ENCODE results near the gene INSIG1.

The INSIG1 gene

DNA sequence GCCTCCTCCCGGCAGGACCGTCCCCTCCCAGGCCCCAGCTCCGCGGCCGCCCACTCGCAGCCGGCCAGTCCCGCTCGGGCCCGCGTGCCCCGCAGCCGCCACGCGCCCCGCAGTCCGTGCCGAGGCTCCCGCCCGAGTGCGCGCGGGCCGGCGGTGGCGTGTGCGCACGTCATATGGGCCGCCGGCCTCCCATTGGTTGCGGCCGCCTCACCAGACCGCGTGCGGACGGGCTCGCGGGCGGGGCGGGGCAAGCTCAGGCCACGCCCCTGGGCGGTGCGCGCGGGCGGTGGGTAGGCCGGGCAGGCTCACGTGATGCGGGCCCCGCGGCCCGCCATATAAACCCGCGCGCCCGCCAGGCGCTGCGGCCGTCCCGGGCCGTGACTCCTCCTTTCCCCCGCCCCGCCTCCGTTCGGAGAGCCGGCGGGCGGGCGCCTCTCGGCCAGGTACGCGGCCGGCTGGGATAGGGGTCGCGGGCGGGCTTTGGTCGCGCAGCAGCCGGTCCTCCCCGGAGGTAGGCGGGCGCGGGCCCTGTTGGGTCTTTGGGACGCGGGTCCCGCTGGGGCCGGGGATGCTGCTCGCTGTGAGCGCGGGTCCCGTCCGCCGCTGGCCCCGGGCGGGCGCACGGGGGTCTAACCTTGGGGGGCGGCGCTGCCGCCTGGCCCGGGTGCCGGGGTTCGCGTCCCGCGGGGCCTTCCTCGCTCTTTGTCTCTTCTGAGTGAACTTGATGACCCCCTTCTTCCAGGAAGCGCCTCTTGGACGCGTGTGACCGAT lies at the start of gene INSIG1:
INSIG1 (plus strand) TSS at position 362 of the 771 bp plus-strand sequence; CDS start at position 770, 408 bp downstream.
- DNase-seq (ENCODE audit: low read depth): peak; percentile 91

- DNase-seq (ENCODE audit: low read depth): no peak
Measured at GRCh38 chr7:155248366-155248756, 49.3 kb upstream of the INSIG1 start.

- no peak for DNase-seq (ENCODE audit: low read depth)
Measured at GRCh38 chr7:155251831-155252230, 45.8 kb upstream of the INSIG1 start.

DNA sequence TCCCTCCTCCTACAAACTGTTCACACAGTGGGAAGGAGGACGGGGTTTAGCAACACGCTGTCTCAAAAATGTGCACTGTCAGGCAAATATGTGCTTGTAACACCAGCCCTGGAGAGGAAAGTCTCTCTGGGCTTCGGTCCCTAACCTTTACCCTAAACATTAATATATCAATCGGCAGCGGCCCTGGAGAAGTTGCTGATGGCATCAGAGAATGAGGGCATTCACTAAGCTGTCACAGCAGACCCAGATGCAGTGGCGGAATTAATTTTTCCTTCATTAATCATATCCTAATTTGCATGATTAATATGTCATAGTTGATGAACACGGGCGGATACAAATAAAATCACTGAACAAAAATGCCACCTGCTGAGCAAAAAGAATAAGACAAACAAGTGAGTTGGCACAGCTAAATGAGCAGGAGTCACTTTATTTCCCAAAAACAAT lies 45.2 kb upstream of the INSIG1 start:
- no peak for DNase-seq (ENCODE audit: low read depth)

- DNase-seq (ENCODE audit: low read depth): no peak
Measured at GRCh38 chr7:155252892-155253501, 44.7 kb upstream of the INSIG1 start.

- DNase-seq (ENCODE audit: low read depth): no peak
Measured at GRCh38 chr7:155254018-155254417, 43.7 kb upstream of the INSIG1 start.

DNA sequence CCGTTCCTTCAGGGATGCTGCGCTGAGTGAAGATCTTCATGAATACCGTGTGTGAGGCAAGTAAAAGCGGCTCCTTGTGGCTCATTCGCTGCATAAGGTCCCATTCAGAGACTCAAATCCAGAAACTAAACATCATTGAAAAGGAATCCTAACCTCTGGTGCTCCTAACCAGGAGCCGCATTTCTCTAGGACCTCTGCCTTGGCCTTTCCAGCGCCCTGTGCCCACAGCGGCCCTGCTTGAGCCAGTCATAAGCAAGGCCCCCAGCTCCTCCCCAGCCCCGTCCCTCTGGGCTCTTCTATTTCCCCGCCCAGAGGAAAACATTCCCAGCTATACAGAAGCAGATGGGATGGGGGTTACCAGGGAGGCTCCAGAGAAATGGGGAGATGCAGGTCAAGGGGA lies 42.6 kb upstream of the INSIG1 start:
- DNase-seq (ENCODE audit: low read depth): no peak

GRCh38 chr7:155255621-155256020 lies 42.1 kb upstream of the INSIG1 start:
- DNase-seq (ENCODE audit: low read depth): no peak

DNA sequence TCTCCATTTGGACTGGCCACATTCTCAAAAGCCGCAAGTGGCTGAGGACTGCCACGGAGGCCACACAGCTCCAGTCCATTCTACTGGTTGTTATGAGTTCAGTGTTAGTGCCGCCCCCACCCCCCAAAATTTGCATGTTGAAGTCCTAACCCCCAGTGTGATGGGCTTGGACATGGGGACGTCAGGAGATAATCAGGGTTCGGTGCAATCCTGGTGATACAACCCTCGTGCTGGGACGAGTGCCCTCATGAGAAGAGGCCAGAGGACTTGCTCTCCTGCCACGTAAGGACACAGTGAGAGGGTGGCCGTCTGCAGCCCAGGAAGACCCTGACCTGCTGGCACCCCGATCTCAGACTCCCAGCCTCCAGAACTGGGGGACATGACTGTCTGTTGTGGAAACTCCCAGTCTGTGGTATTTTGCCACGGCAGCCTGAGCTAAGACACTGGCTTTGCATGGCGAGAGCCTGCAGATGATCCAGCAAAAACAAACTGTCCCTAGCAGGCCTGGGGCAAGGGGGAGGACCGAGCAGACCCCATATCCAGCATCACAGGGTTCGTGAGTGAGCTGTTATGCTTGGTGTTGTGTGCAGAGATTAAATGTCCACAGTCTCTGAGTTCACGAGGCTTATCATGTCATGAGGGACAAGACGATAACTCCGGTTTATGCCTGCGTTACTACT lies 41.5 kb upstream of the INSIG1 start:
- no peak for DNase-seq (ENCODE audit: low read depth)

- no peak for DNase-seq (ENCODE audit: low read depth)
Measured at GRCh38 chr7:155256761-155257481, 40.8 kb upstream of the INSIG1 start.

DNA sequence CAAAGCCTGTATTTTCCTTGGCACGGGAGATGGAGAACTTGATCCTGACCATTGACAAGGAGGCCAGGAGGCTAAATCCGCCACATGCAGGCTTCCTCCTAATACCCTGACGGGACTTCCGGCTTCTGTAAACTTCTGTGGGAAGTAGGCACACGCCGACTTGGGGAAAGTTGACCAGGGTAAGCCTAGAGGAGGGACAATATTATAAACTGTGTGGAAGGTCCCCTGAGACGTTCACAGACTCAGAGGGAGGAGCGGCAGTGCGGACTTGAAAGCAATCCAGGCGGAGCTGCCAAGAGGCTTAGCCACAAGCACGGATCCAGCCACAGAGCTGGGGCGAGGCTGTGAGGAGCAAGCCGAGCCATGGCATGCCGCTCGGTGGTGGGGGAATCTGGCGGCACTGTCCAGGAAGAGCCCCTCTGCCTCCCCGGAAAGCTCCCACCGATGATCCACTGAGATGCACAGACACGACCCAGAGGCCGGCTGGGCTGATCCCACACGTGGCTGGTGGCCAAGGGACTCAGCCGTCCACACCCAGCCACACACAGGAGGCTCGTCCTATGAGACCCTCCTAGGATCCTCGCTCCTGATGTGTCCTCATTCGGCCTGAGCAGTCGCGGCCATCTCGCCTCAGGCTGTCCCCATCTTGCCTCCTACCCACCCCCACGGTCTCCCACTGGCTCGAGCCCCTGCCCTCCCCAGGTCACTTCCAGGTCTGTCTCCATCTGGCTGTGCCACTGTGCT lies 40.0 kb upstream of the INSIG1 start:
- DNase-seq (ENCODE audit: low read depth): no peak

- DNase-seq (ENCODE audit: low read depth): no peak
Measured at GRCh38 chr7:155258226-155258560, 39.5 kb upstream of the INSIG1 start.

- DNase-seq (ENCODE audit: low read depth): no peak
Measured at GRCh38 chr7:155259866-155260497, 37.7 kb upstream of the INSIG1 start.

DNA sequence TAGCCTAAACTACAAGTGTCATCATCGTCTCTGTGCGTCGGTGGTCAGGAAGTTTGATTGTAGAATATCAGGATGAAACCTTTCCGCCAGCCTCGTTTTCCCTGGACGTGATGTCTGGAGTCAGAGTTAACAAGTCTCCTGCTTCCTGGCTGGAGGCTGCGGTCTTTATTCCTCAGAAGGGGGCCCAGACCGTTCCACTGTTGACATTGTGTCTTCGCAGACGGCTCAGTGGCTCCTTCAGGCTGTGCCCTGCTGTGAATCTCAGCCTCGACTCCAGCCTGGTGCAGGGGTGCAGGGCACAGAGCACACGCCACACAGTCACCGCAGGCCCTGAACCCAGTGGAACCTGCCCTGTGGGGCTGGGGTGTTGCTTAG lies 37.2 kb upstream of the INSIG1 start:
- no peak for DNase-seq (ENCODE audit: low read depth)

- no peak for DNase-seq (ENCODE audit: low read depth)
Measured at GRCh38 chr7:155261031-155261985, 36.4 kb upstream of the INSIG1 start.

DNA sequence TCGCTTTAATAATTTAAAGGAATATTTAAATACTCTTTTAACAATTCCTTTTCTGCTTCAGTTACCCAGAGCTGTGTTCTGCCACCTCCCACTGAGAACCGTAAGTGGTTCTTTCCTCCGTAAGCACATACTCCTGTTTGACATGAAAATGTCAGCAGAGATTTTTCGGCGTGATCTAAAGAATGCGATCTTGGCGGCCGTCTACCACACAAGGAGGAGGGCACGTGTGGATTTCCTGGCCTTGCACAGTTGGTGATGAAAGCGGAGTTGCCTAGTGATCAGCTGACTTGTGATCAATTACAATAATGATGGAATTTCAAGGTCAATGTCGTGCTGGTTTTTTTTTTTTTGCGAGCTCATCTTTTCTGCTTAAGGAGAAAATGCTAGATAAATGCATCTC lies 35.6 kb upstream of the INSIG1 start:
- no peak for DNase-seq (ENCODE audit: low read depth)

- DNase-seq (ENCODE audit: low read depth): no peak
Measured at GRCh38 chr7:155263051-155263450, 34.6 kb upstream of the INSIG1 start.

DNA sequence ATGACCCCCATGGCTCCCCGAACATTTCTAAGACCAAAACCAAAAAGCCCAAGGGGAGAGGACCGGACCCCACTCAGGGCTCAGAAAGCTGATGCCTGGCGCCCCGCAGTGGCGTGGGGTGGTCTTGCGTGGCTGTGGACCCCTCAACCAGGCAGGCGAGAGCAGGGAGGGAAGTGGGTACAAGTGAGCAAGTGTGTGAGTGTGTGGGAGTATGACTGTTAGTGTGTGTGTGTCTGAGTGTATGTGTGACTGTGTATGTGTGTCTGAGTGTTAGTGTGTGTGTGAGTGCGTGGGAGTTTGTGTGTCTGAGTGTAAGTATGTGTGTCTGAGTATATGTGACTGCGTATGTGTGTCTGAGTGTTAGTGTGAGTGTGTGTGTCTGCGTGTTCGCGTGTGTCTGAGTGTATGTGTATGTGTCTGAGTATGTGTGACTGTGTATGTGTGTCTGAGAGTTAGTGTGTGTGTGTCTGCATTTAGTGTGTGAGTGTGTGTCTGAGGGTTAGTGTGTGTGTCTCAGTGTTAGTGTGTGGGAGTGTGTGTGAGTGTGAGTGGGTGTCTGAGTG lies 34.0 kb upstream of the INSIG1 start:
- no peak for DNase-seq (ENCODE audit: low read depth)

GRCh38 chr7:155265144-155265543 lies 32.5 kb upstream of the INSIG1 start:
- DNase-seq (ENCODE audit: low read depth): no peak

DNA sequence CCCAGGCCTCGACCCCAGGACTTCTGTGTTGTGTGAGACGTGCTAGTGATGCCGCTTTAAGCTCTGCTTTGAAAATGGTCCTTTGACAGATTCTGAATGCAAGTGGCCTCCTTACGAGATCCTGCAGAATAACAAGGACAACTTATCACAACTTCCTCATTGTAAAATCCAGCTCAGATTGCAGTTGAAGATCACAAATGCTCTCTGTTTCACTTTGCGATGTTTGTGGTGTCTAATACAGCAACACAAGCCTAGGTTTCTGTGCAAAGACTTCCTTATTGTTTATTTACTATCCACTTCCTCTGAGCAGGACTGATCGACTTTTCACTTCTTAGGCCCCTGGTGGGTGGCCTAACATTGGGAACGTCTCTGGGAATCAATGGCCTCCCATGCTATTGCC lies 31.7 kb upstream of the INSIG1 start:
- DNase-seq (ENCODE audit: low read depth): no peak
